MM.1S (cell line): ENCODE data around the gene GNAI3.

Experiments
- EZH2 ChIP-seq: fragments of 300-600 bp; sonication (generic); optimal IDR thresholded peaks from 2 replicates; pipeline ENCODE3; 2017; ENCODE audit warnings: low read depth, mild to moderate bottlenecking, antibody characterized with exemption, low read length, mixed read lengths
- TF ChIP-seq, protein P1 (sequence below): fragments of 300-600 bp; sonication (generic); IDR thresholded peaks from 2 replicates; pipeline ENCODE4 v1.5.1; 2016; ENCODE audit warnings: antibody characterized with exemption, low read length, mixed read lengths

- no peak for TF ChIP-seq EZH2
- TF ChIP-seq, protein P1, sequence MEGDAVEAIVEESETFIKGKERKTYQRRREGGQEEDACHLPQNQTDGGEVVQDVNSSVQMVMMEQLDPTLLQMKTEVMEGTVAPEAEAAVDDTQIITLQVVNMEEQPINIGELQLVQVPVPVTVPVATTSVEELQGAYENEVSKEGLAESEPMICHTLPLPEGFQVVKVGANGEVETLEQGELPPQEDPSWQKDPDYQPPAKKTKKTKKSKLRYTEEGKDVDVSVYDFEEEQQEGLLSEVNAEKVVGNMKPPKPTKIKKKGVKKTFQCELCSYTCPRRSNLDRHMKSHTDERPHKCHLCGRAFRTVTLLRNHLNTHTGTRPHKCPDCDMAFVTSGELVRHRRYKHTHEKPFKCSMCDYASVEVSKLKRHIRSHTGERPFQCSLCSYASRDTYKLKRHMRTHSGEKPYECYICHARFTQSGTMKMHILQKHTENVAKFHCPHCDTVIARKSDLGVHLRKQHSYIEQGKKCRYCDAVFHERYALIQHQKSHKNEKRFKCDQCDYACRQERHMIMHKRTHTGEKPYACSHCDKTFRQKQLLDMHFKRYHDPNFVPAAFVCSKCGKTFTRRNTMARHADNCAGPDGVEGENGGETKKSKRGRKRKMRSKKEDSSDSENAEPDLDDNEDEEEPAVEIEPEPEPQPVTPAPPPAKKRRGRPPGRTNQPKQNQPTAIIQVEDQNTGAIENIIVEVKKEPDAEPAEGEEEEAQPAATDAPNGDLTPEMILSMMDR, result no peak
These were observed 110.7 kb downstream of the GNAI3 start for GRCh38 chr1:109659145-109659544.
